Esophagus squamous epithelium (tissue), 4 donors: ENCODE measurements around the gene GRAMD2B.

ENCODE experiments used
- CTCF ChIP-seq, 6 experiments: fragments of 450-650 bp in 4 of 6; fragments of 200-600 bp in 2 of 6; sonication (generic) in 2 of 6; IDR thresholded peaks; one replicate each; pipeline ENCODE4 v1.5.1; 2016 to 2019; ENCODE audit warnings: antibody characterized with exemption in 6 of 6, mild to moderate bottlenecking in 4 of 6, moderate library complexity in 4 of 6
- POLR2A ChIP-seq, 4 donors: fragments of 450-650 bp; IDR thresholded peaks; one replicate each; pipeline ENCODE4 v1.6.1; 2017; ENCODE audit warnings: antibody characterized with exemption in 4 of 4, mild to moderate bottlenecking in 4 of 4, moderate library complexity in 3 of 4

- TF ChIP-seq CTCF (IDR thresholded peaks at IDR 0.05) (no peak), POLR2A (IDR thresholded peaks at IDR 0.05) (no peak)
Measured at GRCh38 chr5:126400621-126401251, 22.5 kb upstream of the GRAMD2B start.
